Posterior vena cava (tissue), 2 donors: Measurements from ENCODE around the gene LRP2. TPM values are rescaled to one million over a fixed set of nuclear protein-coding genes. Genes with fewer than 3 reads are reported as not detected.
"Not testable (repeated sequence)": the region's sequence is repeated elsewhere in the genome, so short reads cannot be mapped to it uniquely, and the experiment has no call there.

Experiments used
- DNase-seq: peaks from one replicate; pipeline ENCODE4 v3.0.0-alpha.2; 2020; ENCODE audit warnings: low spot score
- intact Hi-C, 2 donors: fragments of 100-400 bp; cut with DNase I; formaldehyde crosslinking; loops; one replicate each; pipeline versions ENCODE4 v1.14.1 to v1.14.2; 2022 to 2023
- total RNA-seq, 2 donors: library from RNA; stranded (reverse); fragmentation: NEBNext Ultra II Directional; extraction: Animal tissue kit (Norgen Biotek cat#: 25700); gene quantifications; one replicate each; pipeline ENCODE4 v1.2.1, GENCODE V29; 2021
- donor health status: DM: yes; HTN: yes; CAD: no.
- donor health status: DM: yes; HTN: yes; CAD: no.

LRP2 gene
- total RNA-seq, 2 donors from 2014 or later: not detected

- intact Hi-C loops: no loop called here
- no peak for DNase-seq
Observed at GRCh38 chr2:169351725-169352124, 10.6 kb downstream of the LRP2 start.

DNA sequence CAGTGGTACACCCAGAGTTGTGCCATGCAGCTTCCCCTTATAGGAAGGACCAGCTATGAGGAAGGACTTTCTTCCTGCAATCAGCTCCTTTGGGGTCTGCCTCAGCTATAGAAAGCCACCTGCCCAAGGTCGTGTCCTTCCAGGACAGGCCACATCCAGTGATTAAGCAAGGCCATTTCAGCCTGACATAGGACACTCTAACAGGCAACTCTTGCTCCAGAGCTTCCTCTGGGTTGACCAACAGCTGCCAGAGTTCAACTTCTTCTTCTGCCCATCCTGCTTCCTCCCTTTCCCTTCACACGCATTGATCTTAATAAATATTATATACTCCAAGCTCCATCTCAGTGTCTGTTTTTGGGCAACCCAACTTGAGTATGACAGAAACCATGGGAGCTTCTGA lies 12.8 kb downstream of the LRP2 start:
- no peak for DNase-seq
- intact Hi-C loops: no loop called here

DNA sequence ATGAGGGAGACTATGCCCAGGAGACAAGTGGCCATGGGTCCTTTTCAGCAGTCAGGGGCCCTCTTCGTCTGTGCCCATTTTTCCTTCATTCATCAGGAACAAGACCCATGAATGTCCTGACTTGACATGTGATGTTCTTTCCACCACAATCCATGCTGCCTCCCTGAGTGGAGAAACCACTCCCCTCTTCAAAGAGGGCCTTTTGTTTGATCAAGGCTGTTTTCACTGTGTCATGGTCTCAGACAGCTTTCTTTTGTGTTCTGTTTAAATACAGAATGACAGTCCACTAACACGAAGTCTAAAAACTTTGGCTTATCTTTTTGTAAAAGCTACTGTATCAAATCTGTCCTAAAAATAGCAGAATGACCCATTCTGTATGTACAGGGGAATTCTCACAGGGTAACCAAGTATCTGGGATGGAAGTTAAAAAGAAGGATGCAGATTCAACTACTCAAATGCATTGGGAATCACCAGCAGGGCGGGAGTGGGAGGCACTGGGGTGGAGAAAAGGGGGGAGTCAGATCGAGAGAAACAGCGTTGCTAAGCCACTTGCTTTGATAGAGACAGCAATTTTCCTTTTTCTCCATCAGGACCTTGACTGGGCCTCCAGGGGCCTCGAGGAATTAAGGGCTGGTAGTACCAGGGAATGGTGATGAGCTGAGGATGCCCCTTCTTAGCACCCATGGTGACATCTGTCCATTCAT lies 13.9 kb downstream of the LRP2 start:
- DNase-seq: no peak
- intact Hi-C loops: no loop called here

DNA sequence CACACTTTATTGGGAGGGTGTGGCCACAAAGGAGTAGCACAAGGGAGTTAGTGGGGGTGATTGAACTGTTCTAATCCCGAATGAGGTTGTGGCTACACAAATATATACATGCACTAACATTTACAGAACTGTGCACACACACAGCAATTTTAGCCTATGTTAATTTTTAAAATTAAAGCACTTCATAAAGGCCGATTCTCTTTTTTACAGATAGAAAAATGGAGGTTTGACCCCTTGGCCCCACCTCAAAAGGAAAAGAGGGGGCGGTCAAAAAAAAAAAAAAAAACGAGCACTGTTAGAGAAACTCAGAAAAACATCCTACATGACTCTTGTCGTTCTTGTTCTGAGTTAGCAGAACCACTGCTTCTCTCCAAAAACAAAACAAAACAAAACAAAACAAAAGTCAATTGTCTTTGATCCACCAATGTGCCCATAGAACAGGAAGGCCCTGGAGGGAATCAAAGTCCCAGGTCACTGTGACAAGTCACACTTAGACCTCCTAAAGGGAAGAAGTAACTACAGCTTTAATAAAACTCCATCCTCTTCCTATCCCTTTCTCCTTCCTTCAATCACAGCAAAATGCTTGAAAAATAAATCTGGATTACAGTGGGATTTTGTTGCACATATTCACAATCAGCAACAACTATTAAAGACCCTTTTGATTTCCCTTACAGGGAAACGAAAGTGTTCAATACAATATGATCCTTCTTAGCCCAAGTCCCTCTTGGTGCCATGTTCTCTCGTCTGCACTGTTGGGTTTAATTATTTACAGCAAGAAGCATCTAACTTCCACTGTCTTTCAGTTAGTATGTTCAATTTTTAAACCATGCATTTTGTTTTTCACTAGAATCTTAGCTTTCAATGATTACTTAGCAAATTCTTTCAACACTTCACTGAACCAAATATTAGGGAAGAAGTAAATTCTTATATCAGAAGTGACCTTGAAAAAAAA lies 16.6 kb downstream of the LRP2 start:
- DNase-seq: no peak
- intact Hi-C loops: no loop called here

DNA sequence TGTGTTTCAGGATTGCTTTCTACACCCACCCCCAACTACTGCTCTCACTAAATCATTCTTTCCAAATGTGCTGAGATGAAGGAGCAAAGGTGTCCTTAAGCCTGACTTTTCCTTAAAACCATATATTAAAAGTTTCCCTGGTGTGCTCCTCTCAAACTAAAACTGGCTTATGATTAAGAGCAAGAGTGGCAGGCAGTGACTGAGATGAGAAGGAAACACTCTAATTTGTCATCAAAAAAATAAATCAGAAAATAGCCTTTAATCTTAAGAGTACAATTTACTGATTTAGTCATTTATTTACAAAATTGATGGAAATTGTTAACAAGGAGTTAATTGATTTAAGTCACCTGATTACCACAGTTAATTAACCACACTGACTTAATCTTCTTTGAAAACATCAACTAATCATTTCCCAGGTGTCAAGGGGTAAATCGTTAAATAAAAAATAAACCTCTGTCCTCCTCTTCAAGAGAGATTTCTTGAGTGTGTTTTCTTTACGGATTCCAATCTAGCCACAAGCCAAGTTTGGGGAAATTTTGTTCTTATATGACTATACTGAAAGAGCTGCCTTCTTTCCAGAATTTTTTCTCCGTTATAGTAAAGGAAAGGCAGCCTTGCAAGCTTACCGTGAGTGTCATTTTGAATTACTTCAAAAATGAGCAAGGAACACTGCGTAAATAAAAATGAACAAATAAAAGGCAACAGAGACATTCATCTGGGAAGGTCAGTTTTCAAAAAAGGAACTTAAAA lies 17.4 kb downstream of the LRP2 start:
- intact Hi-C loops: no loop called here
- no peak for DNase-seq

DNA sequence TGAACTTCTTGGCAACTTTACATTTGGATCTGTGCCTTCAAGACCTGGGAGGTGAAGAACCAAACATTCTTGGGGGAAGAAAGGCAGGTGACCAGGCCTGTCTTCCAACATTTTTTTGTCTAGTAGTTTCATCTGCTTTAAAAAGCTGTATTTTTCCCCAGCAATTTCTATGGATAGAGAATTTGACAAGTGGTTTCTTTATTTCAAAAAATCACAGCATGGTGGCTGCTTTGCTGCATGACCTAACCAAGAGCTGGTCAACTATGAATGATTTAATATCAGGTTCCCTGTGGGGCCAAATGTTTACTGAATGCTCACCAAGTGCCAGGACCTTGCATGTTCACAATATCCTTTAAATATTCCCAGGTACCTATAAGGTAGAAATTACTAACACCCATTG lies 19.1 kb downstream of the LRP2 start:
- intact Hi-C loops: no loop called here
- DNase-seq: no peak

- no peak for DNase-seq
- intact Hi-C loops: no loop called here
Observed at GRCh38 chr2:169339657-169340056, 22.7 kb downstream of the LRP2 start.

DNA sequence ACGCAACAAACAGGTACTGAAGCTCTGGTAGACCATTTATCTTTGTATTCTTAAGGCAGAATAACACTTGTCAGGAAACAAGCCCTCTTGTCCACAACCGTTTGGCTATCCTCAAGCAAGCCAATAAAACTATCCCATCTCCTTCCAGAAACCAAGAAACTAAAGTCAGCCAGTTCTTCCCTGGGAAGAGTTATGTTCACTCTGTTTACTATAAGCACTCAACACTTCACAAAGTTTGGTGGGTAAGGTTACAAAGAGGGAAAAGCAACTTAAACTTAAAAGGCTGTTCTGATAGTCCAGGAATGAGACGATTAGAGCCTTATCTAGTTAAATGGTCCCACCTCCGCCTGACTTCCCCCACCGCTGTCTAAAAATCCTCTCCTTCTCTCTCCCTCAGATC lies 25.6 kb downstream of the LRP2 start:
- intact Hi-C loops: no loop called here

DNA sequence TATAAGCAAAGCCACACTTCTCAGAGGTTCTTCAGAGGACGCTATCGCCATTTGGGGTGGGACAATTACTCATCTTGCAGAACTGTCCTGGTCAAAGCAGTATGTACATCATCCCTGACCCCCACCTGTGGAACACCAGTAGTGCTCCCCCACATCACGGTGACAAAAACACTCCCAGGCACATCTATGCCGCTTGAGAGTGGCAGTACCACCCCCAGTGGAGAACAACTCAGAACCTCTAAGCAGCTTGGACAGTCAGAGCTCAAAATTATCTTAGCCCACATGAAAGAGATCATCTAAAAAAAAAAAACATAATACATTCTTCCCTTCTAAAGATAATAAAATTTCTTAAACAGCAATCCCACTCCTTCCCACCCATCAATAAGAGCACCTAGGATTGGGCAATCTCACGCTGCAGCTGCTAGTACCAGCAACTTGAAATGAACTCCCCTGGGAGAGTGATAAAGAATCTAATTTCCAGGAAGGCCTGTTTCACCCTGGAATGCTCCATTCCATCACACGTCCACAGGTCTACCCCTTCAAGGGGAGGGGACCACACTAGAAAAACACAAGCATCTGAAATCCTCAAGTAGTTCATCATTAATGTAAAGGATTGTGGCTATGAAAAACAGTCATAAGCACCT lies 31.7 kb downstream of the LRP2 start:
- no peak for DNase-seq
- intact Hi-C loops: no loop called here

More for the DNA sequence above, 25.6 kb downstream of the LRP2 start:
- DNase-seq: no peak

DNA sequence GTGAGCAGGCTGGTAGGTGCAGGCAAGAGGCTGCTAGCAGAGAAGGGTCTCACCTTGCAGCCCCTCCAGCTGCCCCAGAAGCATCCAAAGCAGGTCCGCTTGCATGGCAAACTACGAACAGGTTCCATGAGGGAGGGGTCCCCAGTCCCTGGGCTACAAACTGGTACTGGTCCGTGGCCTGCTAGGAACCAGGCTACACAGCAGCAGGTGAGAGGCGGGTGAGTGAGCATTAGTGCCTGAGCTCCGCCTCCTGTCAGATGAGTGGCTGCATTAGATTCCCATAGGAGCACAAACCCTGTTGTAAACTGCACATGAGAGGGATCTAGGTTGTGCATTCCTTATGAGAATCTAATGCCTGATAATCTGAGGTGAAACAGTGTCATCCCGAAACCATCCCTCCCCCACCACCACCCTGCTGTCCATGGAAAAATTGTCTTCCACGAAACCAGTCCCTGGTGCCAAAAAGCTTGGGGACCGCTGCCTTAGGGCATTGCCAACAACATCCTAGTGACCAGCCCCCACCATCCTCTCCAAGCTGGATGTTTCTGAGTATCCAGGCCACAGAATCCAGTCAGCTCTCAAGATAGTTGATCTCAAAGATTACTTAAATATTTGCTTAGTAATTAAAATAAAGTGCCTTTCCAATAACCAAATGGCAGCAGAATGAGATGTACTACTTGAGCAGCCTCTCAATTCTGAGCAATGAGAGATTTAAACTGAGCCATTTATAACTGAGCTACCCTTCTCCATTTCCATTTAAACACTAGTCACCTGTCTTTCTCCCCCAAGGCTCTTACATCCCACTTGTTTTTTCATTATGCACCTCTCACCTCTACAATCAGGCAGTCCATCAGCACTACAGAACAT lies 32.4 kb downstream of the LRP2 start:
- DNase-seq: no peak
- intact Hi-C loops: no loop called here

DNA sequence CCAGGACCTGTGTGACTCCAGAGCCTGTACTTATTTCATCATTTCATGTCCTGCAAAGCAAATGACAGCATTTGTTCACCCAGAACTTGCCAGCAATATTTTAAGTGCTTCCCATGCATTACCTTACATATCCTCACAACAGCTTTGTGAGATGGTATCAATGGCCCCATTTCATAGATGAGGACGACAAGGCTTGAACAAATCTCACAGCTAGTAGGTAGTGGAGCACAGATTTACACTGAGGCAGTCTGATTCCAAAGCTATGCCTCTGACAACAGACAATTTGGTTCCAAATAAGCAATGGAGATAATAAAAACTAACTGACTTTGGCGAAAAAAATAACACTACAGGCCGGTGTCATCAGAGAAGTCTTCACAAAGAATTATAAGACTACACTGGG lies 33.5 kb downstream of the LRP2 start:
- no peak for DNase-seq
- intact Hi-C loops: no loop called here

- intact Hi-C loops, DNase-seq: not testable (repeated sequence)
Observed at GRCh38 chr2:169327837-169328236, 34.5 kb downstream of the LRP2 start.

GRCh38 chr2:169325886-169326285 lies 36.4 kb downstream of the LRP2 start:
- intact Hi-C loops, DNase-seq: not testable (repeated sequence)

GRCh38 chr2:169324581-169325260 lies 37.6 kb downstream of the LRP2 start:
- intact Hi-C loops: no loop called here
- DNase-seq: no peak

DNA sequence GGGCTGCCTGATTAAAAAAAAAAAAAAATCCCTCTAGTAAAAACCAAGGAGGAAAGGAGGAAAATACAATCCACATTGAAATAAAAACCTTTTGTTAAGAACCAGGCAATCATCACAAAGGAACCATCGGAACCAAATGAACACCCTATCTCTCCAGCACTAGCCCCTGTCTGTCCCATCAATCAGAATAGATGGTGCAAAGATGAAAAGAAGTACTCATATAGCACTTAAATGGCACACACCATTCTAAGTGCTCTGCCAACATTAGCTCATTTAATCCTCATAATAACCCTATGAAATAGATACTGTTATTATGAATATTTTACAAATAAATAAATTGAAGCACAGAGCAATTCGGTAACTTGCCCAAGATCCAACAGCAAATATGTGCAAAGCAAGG lies 38.5 kb downstream of the LRP2 start:
- intact Hi-C loops: no loop called here
- no peak for DNase-seq

DNA sequence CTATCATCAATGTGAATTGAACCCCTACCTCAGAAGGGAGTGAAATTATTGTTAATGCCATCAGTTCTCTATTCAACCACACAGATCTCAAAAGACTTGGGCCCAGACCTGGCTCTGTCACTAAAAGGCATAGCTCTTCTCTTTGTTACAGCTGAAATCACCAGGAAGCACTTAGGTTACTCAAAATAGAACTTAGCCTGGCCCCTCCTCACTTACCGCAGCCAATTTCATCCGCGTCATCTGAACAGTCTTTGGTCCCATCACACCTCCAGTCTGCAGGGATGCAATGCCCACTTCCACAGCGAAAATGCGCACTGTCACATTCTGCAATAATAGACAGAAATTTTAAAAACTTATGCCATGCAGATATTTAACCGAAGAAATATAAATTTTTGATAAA lies 41.8 kb downstream of the LRP2 start:
- DNase-seq: no peak
- intact Hi-C loops: no loop called here

- intact Hi-C loops: no loop called here
- no peak for DNase-seq
Observed at GRCh38 chr2:169315357-169315756, 47.0 kb downstream of the LRP2 start.

DNA sequence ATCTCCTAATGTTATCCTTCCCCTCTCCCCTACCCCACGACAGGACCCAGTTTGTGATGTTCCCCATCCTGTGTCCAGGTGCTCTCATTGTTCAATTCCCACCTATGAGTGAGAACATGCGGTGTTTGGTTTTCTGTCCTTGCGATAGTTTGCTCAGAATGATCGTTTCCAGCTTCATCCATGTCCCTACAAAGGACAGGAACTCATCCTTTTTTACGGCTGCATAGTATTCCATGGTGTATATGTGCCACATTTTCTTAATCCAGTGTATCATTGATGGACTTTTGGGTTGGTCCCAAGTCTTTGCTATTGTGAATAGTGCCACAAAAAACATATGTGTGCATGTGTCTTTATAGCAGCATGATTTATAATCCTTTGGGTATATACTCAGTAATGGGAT lies 54.0 kb downstream of the LRP2 start:
- intact Hi-C loops, DNase-seq: not testable (repeated sequence)
